Tibial nerve (tissue), 4 donors: ENCODE measurements around the gene DCAF17. TPM values are rescaled to one million over a fixed set of nuclear protein-coding genes. Genes with fewer than 3 reads are reported as not detected.
"Not testable (repeated sequence)": the region's sequence is repeated elsewhere in the genome, so short reads cannot be mapped to it uniquely, and the experiment has no call there.

Source experiments
- DNase-seq, 2 donors: peaks; one replicate each; pipeline ENCODE4 v3.0.0-alpha.2; 2019; ENCODE audit warnings: low spot score in 2 of 2
- H3K27ac ChIP-seq, 4 donors: fragments of 200-600 bp; sonication (generic) in 3 of 4; one replicate each; pipeline ENCODE4 v1.5.1; 2017 to 2019; ENCODE audit warnings: mild to moderate bottlenecking in 1 of 4
- H3K27me3 ChIP-seq, 2 donors: fragments of 200-600 bp; sonication (generic) in 1 of 2; one replicate each; pipeline versions ENCODE4 v1.5.1 to v1.6.0; 2017 to 2019
- H3K36me3 ChIP-seq, 3 donors: fragments of 200-600 bp; sonication (generic); one replicate each; pipeline ENCODE4 v1.5.1; 2018 to 2019
- H3K4me1 ChIP-seq, 4 donors: fragments of 200-600 bp; sonication (generic) in 3 of 4; one replicate each; pipeline ENCODE4 v1.5.1; 2017 to 2019
- H3K4me3 ChIP-seq, 4 donors: fragments of 200-600 bp; sonication (generic) in 3 of 4; one replicate each; pipeline ENCODE4 v1.5.1; 2017 to 2019; ENCODE audit warnings: mild to moderate bottlenecking in 1 of 4, moderate library complexity in 1 of 4
- H3K9me3 ChIP-seq, 4 donors: fragments of 200-600 bp; sonication (generic) in 3 of 4; one replicate each; pipeline ENCODE4 v1.5.1; 2017 to 2019
- CTCF ChIP-seq, 5 experiments: fragments of 200-600 bp in 3 of 5; fragments of 450-650 bp in 2 of 5; sonication (generic) in 3 of 5; IDR thresholded peaks; one replicate each; pipeline ENCODE4 v1.5.1; 2016 to 2019; ENCODE audit warnings: antibody characterized with exemption in 5 of 5, mild to moderate bottlenecking in 3 of 5, moderate library complexity in 2 of 5
- EP300 ChIP-seq, 2 donors: sonication (generic); formaldehyde crosslinking; IDR thresholded peaks; one replicate each; pipeline ENCODE4 v1.6.1; 2017; ENCODE audit warnings: antibody characterized with exemption in 2 of 2, mild to moderate bottlenecking in 1 of 2
- POLR2A ChIP-seq, 2 donors: fragments of 450-650 bp; IDR thresholded peaks; one replicate each; pipeline ENCODE4 v1.6.1; 2017; ENCODE audit warnings: antibody characterized with exemption in 2 of 2, mild to moderate bottlenecking in 2 of 2, moderate library complexity in 2 of 2
- WGBS, 2 donors: methylation state at CpG; one replicate each; pipeline ENCODE4 v1.1.5; 2018; 5-methylcytosine and 5-hydroxymethylcytosine counted together
- total RNA-seq, 4 donors: library from RNA; depleted of rRNA; stranded (reverse); fragments of >200 nt; gene quantifications; one replicate each; pipeline ENCODE4 v1.1.0, GENCODE V29; 2016

The DCAF17 gene
- total RNA-seq, 4 donors from 2014 or later, result 17.3 to 38.4 (median 23.8) TPM

GRCh38 chr2:171523088-171524017 is 89.3 kb downstream of the DCAF17 start:
- peak overlapping the region; percentile 65 to 97 (median 76) for H3K4me3 ChIP-seq
- 0 to 1% methylated on average over 42 to 61 of the region's 62 CpGs for WGBS, 2 donors
- no peaks in the 10 kb centered on the region for H3K27me3 ChIP-seq
- peaks cover 0 to 60% (median 10%) of the 10 kb centered on the region in 4 donors for H3K4me1 ChIP-seq
- TF ChIP-seq CTCF (IDR thresholded peaks at IDR 0.05) (peak in 1 of 5 experiments; percentile 4), POLR2A (IDR thresholded peaks at IDR 0.05) (peak in 1 of 2 donors; percentile 58), EP300 (IDR thresholded peaks at IDR 0.05) (peak in 1 of 2 donors; percentile 80)
- peak overlapping the region; percentile 89 to 97 (median 95) for H3K27ac ChIP-seq
- no peaks in the 10 kb centered on the region for H3K9me3 ChIP-seq
- DNase-seq, result peak; percentile 64 to 78
- H3K36me3 ChIP-seq, result no peaks in the 10 kb centered on the region

- WGBS, 2 donors, result 9 to 15% methylated on average over 6 of the region's 6 CpGs
Observed at GRCh38 chr2:171524018-171524401, 90.0 kb downstream of the DCAF17 start.

GRCh38 chr2:171529914-171530313 is 95.9 kb downstream of the DCAF17 start:
- 90 to 97% methylated on average over 1 of the region's 1 CpG for WGBS, 2 donors
- TF ChIP-seq POLR2A (IDR thresholded peaks at IDR 0.05) (no peak), CTCF (IDR thresholded peaks at IDR 0.05) (peak in 1 of 5 experiments; percentile 29)
- Histone ChIP-seq H3K27me3 (no peaks in the 10 kb centered on the region), H3K4me3 (no peak overlapping the region), H3K9me3 (no peaks in the 10 kb centered on the region), H3K4me1 (peaks cover 0 to 79% (median 16%) of the 10 kb centered on the region in 4 donors), H3K36me3 (no peaks in the 10 kb centered on the region), H3K27ac (peak overlapping the region in 2 of 4 donors; percentile 26 to 74)
- no peak for DNase-seq

More at GRCh38 chr2:171524018-171524401, 90.0 kb downstream of the DCAF17 start:
- H3K9me3 ChIP-seq, result no peaks in the 10 kb centered on the region
- H3K4me1 ChIP-seq, result peaks cover 0 to 65% (median 10%) of the 10 kb centered on the region in 4 donors
- peak in 1 of 2 donors; percentile 15 for DNase-seq
- TF ChIP-seq POLR2A (IDR thresholded peaks at IDR 0.05) (no peak), EP300 (IDR thresholded peaks at IDR 0.05) (no peak)
- no peaks in the 10 kb centered on the region for H3K36me3 ChIP-seq
- peak overlapping the region; percentile 89 to 97 (median 95) for H3K27ac ChIP-seq
- H3K4me3 ChIP-seq, result peak overlapping the region; percentile 65 to 97 (median 76)
- no peaks in the 10 kb centered on the region for H3K27me3 ChIP-seq

GRCh38 chr2:171530378-171530777 is 96.4 kb downstream of the DCAF17 start:
- Histone ChIP-seq H3K9me3 (no peaks in the 10 kb centered on the region), H3K4me3 (no peak overlapping the region), H3K27me3 (no peaks in the 10 kb centered on the region), H3K4me1 (peaks cover 0 to 79% (median 14%) of the 10 kb centered on the region in 4 donors), H3K27ac (peak overlapping the region in 3 of 4 donors; percentile 2 to 74 (median 26)), H3K36me3 (no peaks in the 10 kb centered on the region)
- no peak for DNase-seq
- 76 to 81% methylated on average over 4 of the region's 4 CpGs for WGBS, 2 donors
- TF ChIP-seq CTCF (IDR thresholded peaks at IDR 0.05) (no peak), EP300 (IDR thresholded peaks at IDR 0.05) (no peak), POLR2A (IDR thresholded peaks at IDR 0.05) (no peak)

GRCh38 chr2:171530859-171531258 is 96.8 kb downstream of the DCAF17 start:
- 46 to 71% methylated on average over 1 of the region's 1 CpG for WGBS, 2 donors
- peak overlapping the region; percentile 2 to 74 (median 43) for H3K27ac ChIP-seq
- DNase-seq, result not testable (repeated sequence)

GRCh38 chr2:171531291-171531690 is 97.3 kb downstream of the DCAF17 start:
- no peaks in the 10 kb centered on the region for H3K36me3 ChIP-seq
- WGBS, 2 donors, result 17 to 24% methylated on average over 7 of the region's 7 CpGs
- no peaks in the 10 kb centered on the region for H3K9me3 ChIP-seq
- H3K4me1 ChIP-seq, result peaks cover 0 to 72% (median 13%) of the 10 kb centered on the region in 4 donors
- peak overlapping the region in 3 of 4 donors; percentile 36 to 74 (median 50) for H3K27ac ChIP-seq
- H3K4me3 ChIP-seq, result no peak overlapping the region
- peak in 1 of 2 donors; percentile 24 for DNase-seq
- no peak for TF ChIP-seq POLR2A (IDR thresholded peaks at IDR 0.05)
- peak in 1 of 2 donors; percentile 23 for TF ChIP-seq EP300 (IDR thresholded peaks at IDR 0.05)
- no peaks in the 10 kb centered on the region for H3K27me3 ChIP-seq

More at GRCh38 chr2:171530859-171531258, 96.8 kb downstream of the DCAF17 start:
- peaks cover 0 to 76% (median 13%) of the 10 kb centered on the region in 4 donors for H3K4me1 ChIP-seq
- H3K36me3 ChIP-seq, H3K27me3 ChIP-seq, H3K4me3 ChIP-seq, H3K9me3 ChIP-seq: not testable (repeated sequence)
